Mucosa of gallbladder (tissue), 1 donor: ENCODE measurements around the gene FXYD4. TPM values are rescaled to one million over a fixed set of nuclear protein-coding genes. Genes with fewer than 3 reads are reported as not detected.

ENCODE experiments used
- DNase-seq: peaks from one replicate; pipeline ENCODE4 v3.0.0-alpha.2; 2020; ENCODE audit warnings: low spot score
- total RNA-seq: library from RNA; stranded (reverse); gene quantifications from one replicate; pipeline ENCODE4 v1.2.1, GENCODE V29; 2021
- donor health status: DM: no; HTN: no; CAD: no.

Gene FXYD4
- total RNA-seq, 1 donor from 2014 or later: 1.6 TPM

GRCh38 chr10:43396061-43396927, 24.9 kb downstream of the FXYD4 start:
- peak; percentile 70 for DNase-seq

GRCh38 chr10:43396928-43397624, 25.6 kb downstream of the FXYD4 start:
- peak; percentile 92 for DNase-seq

- DNase-seq: no peak
Observed at GRCh38 chr10:43398939-43399319, 27.5 kb downstream of the FXYD4 start.

GRCh38 chr10:43399320-43400310, 28.2 kb downstream of the FXYD4 start:
- DNase-seq: peak; percentile 52

GRCh38 chr10:43401627-43402026, 30.2 kb downstream of the FXYD4 start:
- DNase-seq: no peak

- DNase-seq: no peak
Observed at GRCh38 chr10:43402176-43402575, 30.7 kb downstream of the FXYD4 start.

- no peak for DNase-seq
Observed at GRCh38 chr10:43402880-43403452, 31.5 kb downstream of the FXYD4 start.

GRCh38 chr10:43403911-43404703, 32.7 kb downstream of the FXYD4 start:
- DNase-seq: no peak

- DNase-seq: no peak
Observed at GRCh38 chr10:43404704-43405084, 33.3 kb downstream of the FXYD4 start.

- peak; percentile 38 for DNase-seq
Observed at GRCh38 chr10:43407148-43407575, 35.7 kb downstream of the FXYD4 start.

GRCh38 chr10:43407576-43408330, 36.3 kb downstream of the FXYD4 start:
- DNase-seq: peak; percentile 93

GRCh38 chr10:43408331-43408709, 36.9 kb downstream of the FXYD4 start:
- DNase-seq: no peak

GRCh38 chr10:43408710-43409384, 37.4 kb downstream of the FXYD4 start, which contains the start of gene HNRNPF:
Gene HNRNPF, minus strand, starts transcription at chr10:43409186. Its CDS starts 21,302 bp downstream, at chr10:43387884.
- peak; percentile 95 for DNase-seq

GRCh38 chr10:43409385-43410109, 38.1 kb downstream of the FXYD4 start:
- peak; percentile 41 for DNase-seq

GRCh38 chr10:43410345-43410744, 38.9 kb downstream of the FXYD4 start:
- DNase-seq: no peak

- no peak for DNase-seq
Observed at GRCh38 chr10:43411536-43411935, 40.1 kb downstream of the FXYD4 start.

GRCh38 chr10:43415544-43415943, 44.1 kb downstream of the FXYD4 start:
- no peak for DNase-seq

GRCh38 chr10:43417950-43418768, 46.7 kb downstream of the FXYD4 start:
- DNase-seq: no peak
